Kidney tubule cell (primary cell): ENCODE data around the gene CBARP.

ENCODE experiments used
- DNase-seq: peaks from one replicate; pipeline ENCODE4 v3.0.0-alpha.2; 2018; ENCODE audit warnings: low spot score

The CBARP gene

DNA sequence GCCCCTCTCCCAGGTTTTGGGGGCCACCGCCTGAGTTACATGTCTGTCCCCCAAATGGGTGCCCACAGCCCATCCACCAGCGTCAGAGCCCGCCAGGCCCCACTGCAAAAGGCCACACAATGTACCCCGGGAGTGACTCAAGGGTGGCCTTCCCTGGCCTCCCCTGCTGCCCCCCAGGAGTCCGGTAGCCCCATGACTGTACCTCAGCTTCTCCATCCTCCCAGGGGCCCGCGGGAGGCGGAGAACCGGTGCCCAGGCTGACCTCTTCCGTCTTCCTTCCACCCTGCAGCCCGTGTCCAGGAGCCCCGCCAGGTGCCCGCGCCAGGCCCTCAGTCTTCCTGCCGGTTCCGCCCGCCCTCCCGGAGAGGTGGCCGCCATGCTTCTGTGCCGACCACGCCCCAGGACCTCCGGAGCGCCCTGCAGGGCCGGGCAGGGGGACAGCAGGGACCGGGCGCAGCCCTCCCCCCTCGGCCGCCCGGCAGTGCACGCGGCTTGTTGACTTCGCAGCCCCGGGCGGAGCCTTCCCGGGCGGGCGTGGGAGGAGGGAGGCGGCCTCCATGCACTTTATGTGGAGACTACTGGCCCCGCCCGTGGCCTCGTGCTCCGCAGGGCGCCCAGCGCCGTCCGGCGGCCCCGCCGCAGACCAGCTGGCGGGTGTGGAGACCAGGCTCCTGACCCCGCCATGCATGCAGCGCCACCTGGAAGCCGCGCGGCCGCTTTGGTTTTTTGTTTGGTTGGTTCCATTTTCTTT lies 10.3 kb downstream of the CBARP start:
- DNase-seq = no peak

DNA sequence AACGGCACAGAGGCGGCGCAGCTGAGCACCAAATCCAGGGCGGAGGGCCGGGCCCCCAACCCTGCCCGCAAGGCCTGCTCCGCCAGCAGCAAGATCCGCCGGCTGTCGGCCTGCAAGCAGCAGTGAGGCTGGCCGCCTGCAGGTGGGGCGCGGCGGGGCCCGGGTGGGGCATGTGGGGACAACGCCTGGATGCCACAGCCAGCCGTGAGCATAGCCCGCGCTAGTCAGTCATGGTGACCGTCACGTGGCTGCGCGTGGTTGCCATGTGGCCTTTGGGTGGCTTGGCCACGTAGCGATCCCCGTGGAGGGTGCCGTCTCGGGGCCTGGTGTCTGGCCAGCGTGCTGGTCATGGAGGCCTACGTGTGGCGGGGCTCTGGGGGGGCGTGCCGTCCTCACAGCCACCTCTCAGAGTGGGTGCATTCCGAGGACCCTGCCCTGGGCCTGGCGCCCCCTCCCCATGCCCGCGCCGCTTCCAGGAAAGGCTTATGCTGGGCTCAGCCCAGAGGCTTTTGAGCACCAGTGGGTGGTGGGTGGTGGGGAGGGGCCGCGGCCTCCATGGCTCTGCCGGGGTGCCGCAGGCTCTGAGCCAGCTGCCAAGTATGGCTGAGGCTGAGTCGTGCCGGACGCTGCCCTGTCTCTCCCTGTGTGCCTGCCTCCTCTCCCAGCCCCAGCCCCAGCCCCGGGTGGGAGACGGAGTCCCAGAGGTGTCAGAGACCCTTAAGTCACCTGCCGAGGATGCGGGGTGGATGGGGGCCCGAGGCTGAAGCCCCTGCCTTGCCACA lies 11.1 kb downstream of the CBARP start:
- no peak for DNase-seq

DNA sequence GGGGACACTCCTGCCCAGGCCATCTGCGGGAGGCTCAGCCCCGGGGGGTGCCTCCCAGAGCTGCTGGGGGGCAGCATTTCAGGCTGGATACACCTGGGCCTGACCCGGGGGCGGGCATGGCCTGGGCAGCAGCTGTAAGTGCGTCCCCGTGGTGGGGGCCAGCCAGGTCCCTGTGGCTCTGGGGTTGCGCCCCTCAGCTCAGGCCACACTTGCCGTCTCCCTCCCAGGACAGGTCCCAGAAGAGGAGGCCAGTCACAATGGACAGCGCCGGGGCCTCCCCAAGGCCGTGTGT lies 11.6 kb downstream of the CBARP start:
- no peak for DNase-seq

DNA sequence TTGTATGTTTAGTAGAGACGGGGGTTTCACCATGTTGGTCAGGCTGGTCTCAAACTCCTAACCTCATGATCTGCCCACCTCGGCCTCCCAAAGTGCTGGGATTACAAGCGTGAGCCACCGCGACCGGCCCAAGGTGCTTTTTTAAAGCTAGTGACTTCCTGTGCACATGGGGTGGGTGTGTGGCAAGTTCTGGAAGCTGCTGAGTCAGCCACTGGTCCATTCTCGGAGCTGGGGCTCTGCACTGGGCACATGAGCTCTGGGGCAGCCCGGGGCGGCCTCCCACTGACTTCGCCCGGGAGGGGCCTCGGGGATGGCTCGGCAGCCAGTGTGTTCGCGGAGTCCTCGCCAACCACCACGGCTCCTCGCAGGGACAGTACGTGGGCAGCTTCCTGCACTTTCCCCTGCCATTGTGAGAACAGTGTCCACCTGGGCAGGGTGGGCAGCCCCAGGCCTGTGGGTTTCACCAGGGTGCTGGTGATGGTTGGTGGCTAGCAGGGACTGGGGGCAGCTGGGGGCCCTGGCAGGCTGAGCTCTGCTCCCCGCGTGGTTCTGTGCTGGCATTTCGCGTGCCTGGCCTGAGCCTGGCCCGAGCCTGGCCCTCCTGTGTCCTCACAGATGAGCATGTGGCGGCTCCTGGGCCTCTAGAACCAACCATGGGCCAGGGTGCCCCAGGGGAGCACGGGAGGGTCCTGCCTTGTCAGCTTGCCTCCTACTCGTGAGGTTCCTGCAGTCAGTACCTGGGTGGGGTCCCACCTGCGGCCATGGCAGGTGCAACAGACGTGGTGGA lies 12.2 kb downstream of the CBARP start:
- DNase-seq = no peak

DNA sequence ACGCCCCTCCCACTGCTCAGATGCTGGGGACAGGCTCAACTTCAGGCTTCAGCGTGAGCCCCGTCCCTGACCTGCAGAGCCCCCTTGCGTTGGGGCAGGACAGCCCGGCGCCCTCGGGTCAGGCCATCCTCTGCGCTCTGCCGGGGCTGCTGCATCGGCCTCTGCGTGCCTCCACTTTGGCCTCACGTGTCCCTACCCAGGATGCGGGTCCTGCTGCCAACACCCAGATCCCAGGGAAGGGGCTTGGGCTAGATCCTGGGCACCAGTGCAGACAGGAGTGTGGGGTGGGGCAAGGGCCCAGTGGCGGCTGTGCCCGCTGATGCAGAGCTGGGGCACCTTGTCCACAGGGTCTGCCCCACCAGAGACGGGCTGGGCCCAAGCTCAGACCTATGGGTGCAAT lies 13.0 kb downstream of the CBARP start:
- DNase-seq = no peak

DNA sequence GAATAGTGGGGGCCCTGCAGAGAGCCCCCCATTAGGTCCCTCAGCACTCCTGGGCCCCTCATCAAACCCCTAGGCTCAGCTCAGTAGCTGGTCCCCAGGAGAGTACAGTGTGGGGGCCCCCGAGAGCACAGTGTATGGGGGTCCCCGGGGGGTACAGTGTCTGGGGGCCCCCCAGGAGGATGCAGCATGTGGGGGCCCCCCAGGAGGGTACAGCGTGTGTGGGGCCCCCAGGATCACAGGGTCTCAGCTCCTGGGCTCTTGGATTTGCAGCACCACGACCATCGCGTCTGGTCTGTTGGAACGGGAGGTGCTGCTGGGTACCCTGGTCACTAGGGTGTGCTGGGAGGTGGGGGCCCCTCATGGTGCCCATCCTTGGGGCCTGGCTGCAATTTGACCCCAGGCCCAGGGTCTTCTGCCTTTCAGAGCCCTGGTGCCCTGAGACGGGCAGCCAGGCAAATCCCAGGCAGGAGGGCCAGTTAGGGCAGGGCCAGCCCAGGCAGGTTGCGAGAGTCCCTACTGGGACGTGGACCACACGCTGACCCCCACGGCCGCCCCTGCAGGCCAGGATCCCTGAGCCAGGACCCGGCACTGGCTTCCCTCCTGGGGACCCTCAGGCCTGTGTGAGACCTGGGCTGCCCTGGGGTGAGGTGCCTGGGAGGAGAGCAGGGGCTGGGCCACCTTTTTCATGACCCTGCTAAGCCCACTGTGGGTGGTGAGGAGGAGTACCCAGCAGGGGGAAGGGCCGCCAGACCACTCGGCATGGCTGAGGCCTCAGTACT lies 13.6 kb downstream of the CBARP start:
- no peak for DNase-seq

DNA sequence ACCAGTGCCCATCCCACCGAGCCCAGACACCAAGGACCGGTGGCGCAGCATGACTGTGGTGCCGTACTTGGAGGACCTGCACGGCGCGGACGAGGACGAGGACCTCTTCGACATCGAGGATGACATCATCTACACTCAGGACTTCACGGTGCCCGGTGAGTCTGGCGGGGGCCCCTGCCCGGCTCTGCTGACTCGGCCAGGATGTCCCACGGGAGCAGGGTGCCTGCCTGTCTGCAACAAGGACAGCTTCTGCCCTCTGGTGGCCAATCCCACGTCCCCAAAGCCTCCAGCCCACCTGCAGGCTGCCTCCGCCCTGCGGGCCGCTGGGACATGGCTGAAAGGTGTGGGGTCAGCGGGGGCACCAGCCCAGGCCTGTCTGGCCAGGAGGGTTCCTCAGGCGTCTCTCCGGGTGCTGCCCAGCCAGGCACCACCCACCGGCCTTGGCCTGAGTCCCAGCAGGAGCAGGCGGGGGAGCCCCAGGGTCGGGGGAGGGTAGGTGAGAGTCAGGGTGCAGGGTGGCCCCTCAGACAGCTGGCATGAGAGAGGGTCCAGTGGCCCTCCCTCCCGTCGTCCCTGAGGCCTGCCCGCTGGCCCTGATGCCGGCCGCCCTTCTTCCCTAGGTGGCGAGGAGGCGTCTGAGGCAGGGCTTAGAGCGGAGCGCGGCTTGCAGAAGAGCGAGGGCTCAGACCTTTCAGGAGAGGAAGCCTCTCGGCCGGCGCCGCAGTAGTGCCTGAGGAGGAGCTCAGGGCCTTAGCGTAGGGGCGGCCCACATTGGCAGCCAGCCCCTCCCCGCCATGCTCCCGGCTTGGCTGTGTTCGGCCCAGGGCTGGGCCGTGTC lies 14.6 kb downstream of the CBARP start:
- peak; percentile 53 for DNase-seq

DNA sequence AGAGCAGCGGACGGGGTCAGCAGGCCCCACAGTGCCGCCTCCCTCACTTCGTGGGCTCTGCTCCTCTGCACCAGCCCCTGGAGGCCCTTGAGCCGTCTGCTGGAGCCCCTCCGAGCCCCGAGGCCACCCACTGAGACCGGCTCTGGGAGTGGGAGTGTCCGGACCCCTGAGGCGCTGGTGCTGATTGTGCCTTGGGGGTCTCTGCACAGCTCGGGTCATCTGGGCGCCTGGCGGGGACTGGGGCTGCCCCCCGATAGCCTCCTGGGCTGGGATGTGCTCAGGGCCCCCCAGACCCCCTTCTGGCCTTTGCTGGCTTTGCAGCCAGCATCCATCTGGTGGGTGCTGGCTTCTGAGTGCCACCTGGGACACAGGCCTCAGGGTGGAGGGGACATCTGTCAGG lies 15.4 kb downstream of the CBARP start:
- no peak for DNase-seq

DNA sequence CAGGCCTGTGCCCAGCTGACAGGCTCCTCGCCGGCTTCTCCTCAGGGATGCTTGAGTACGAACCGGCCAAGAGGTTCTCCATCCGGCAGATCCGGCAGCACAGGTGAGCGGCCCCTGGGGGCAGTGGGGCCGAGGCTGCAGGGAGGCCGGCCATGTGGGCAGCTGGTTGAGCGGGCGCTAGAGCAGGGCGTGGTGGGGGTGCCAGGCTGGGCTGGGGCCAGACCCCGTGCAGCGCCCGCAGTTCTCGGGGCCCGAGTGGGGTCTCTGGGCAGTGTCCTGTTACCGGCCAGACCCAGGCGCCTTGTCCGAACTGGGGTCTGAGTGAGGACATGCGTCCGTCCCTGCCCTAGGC lies 15.9 kb downstream of the CBARP start:
- no peak for DNase-seq

DNA sequence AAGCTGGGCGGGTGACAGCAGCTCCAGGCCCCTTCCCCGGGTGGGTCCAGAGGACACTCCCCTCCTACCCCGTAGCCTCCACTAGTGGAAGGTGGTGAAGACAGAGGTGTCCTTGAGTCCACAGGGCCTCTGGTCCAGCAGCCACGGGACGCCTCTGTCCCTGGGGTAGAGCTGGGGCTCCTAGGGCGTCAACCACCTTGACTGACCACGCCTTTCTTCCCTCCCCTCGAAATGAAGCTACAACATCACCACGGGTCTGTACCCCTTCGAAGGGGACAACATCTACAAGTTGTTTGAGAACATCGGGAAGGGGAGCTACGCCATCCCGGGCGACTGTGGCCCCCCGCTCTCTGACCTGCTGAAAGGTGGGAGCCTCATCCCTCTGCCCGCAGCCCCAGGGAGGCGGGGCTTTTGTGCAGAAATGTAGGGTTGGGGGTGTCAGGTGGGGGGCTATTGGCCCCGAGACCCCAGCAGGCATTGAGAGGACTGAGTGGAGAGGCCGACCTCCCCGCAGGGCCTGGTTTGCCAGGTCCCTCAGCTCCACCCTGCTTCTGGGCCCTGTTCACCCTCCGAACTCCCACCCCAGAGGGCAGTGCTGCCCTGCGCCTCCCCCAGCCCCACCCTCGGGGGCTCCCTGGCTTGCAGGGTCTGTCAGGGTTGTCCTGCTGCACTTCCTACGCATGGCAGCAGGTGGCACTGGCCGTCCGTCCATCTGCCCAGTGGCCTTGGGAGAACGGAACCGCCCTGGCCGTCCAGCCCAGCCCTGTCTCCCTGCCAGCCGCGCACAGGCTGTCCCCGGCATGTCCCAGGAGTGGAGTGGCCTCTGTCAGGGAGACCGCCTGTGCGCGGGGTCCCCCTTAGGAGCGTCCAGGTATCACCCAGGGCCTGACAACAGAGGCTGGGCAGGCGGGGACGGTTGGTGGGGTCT lies 16.6 kb downstream of the CBARP start:
- peak; percentile 42 for DNase-seq

DNA sequence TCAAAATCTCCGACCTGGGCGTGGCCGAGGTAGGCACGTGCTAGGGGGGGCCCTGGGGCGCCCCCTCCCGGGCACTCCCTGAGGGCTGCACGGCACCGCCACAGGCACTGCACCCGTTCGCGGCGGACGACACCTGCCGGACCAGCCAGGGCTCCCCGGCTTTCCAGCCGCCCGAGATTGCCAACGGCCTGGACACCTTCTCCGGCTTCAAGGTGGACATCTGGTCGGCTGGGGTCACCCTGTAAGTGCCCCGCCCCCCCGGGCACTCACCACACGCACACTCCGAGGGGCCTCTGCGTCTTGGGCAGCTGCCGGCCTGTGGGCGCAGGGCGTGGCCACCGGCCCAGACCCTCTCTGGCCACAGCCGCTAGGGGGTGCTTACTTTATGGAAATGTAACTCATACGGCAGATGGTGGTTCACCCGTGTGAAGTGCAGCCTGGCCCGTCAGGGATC lies 17.3 kb downstream of the CBARP start:
- no peak for DNase-seq

DNA sequence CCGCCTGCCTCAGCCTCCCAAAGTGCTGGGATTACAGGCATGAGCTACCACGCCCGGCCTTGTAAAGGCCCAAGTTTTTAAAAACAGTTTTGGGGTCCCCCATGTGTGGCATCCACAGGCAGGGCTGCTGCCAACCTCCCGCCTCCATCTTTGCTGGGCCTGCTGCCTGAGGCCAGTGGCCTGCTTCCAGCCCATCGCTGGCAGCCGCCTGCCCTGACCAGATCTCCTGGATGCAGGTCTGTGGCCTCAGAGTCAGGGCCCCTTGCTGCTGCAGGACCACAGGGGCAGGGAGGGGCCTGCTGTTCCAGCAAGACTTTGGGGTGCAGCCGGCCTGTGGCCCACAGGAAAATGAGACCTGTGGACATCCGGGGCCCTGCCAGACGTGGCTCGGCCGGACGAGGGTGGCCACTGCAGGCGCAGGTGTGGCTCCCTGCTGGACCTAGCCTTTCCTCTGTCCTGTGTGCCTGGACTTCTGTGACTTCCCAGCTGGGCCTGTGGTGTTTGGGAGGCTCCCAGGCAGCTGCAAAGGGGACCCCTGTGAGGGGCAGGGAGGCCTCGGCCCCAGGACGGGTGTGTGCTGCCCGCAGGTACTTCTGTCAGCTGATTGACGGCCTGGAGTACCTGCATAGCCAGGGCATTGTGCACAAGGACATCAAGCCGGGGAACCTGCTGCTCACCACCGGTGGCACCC lies 17.9 kb downstream of the CBARP start:
- DNase-seq = no peak

DNA sequence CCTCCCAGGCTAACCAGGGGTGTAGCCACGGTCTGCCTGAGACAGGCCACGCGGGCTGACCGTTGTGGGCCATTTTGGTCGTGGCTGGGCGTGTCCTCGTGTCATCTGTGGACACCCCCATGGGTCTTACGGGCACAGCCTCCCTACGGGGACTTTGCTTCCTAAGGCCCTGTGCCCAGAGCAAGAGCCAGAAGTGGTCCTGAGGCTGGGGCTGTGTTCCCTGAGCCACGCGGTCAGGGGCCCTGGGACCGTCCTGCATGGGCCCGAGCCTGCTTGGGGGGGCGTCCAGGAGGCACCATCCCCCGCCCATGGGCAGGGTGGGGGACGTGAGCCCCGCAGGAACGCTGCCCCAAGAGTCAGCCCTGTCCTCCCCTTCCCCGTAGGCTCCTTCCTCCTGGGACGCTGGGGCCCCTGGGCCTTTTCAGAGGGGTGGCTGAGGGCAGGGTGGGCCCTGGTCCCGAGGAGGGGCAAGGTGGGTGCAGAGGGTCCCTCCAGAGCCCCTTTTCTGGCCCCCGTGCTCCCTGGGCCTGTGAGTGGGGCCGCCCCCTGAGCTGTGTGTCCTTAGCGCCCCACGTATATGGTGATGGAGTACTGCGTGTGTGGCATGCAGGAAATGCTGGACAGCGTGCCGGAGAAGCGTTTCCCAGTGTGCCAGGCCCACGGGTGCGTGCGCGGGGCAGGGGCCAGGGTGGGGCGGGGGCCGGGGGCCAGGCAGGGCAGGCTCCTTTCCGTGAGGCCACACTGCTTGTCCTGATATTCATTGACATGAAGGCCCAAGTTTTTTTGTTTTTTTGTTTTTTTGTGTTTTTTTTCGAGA lies 18.8 kb downstream of the CBARP start:
- DNase-seq = no peak

DNA sequence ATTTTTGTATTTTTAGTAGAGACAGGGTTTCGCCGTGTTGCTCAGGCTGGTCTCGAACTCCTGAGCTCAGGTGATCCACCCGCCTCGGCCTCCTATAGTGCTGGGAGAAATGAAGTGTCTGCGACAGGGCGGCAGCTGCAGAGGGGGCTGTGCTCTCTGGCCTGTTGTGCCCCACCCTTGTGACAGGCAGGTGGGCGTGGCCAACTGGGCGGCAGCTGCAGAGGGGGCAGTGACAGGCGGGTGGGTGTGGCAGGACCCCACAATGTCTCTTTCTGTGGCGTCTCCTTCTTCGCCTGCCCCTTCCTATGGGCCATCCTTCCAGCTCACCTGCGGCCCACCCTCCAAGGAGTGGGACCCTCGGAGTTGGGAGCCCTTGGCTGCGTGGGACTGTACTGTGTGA lies 20.4 kb downstream of the CBARP start:
- DNase-seq = no peak

DNA sequence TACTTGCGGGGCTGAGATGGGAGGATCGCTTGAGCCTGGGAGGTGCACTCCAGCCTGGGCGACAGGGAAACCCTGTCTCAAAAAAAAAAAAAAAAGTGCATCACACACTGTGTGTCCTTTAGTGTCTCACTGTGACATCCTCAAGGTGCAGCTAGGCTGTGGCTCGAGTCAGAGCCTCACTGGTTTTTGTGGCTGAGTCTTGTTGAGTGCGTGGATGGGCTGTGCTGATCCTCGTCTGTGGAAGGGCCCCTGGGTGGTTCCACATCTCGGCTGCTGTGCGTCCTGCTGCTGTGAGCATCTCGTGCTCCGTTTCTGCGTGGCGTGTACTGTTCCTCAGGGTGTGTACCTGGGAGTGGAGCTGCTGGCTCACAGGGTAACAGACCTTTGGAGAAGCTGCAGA lies 21.0 kb downstream of the CBARP start:
- no peak for DNase-seq

DNA sequence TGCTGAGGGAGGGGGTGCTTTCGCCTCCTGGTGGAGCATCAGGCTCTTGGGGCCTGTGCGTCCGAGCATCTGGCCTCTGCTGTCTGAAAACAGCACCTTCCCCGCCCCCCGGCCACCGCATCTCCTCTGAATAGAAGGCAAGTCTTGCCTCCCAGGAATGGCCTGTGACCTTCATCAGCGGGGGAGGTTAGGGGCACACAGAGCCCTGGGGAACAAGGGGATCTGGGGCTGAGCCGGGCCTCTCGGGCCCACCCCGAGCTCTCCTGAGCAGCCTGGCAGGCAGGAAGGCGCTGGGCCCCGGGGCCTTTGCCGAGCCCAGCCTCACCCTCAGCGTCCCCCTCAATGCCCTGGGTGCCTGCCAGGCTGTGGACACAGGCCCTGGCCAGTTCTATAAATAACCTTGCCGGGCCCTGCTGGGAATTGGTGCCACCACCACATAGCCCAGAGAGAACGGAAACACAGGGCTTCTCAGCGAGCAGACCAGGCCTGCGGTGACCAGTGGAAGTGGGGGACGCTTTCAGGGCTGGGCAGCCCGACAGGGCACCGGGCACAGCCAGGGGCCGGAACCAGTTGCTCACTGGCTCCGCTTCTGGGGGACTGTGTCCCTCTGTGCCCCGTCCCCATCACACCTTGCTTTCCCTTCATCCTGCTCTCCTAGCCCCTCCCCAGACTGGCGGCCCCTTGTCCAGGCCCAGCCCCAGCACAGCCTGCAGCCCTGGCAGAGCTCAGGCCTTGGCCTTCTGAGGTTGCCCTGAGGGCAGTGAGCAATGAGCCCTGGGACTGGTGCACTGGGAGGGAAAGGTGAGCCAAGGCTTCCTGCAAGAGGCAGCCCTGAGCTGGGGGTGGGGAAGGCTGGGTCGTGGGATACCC lies 22.7 kb downstream of the CBARP start:
- peak; percentile 61 for DNase-seq

DNA sequence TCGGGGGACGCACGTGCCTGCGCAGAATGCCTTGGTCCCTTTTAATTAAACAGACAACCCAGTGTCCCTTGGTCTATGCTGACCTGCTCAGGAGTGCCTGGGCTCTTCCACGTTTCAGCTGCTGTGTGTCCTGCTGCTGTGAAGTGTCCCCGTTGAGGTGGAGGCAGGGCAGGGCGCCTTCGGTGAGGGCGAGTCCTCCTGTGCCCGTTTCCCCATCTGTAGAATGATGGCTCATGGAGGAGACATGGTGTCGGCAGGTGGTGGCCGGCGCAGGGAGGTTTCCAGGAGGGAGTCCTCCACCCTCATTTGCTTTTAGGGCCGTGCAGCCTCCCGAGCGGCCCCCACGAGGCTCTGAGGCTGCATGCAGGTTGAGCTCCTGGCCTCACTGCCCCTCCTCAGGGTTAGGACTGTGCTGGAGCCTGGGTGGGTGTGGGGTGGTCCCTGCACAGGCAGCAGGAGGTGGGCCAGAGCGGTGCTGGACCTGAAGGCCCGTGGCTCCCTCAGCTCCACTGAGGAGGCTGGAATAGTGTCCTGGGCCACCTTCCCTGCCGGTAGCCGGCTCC lies 23.4 kb downstream of the CBARP start:
- DNase-seq = no peak
